OCI-M2 (cell line): ENCODE data around the gene EID1.
"Not testable (repeated sequence)": the region's sequence is repeated elsewhere in the genome, so short reads cannot be mapped to it uniquely, and the experiment has no call there.

Experiments used
- DNase-seq: peaks from one replicate; lab custom pipeline; 2025; ENCODE audit not compliant: unreplicated experiment; lab: John Stamatoyannopoulos, UW

EID1 gene

GRCh38 chr15:48909313-48909712 lies 31.4 kb downstream of the EID1 start:
- DNase-seq: not testable (repeated sequence)

- not testable (repeated sequence) for DNase-seq
These were observed 32.6 kb downstream of the EID1 start for GRCh38 chr15:48910554-48910953.

GRCh38 chr15:48913141-48913540 lies 35.2 kb downstream of the EID1 start:
- DNase-seq: no peak

- no peak for DNase-seq
These were observed 36.8 kb downstream of the EID1 start for GRCh38 chr15:48914717-48915116.

GRCh38 chr15:48915861-48916260 lies 37.9 kb downstream of the EID1 start:
- DNase-seq: no peak

- DNase-seq: no peak
These were observed 38.8 kb downstream of the EID1 start for GRCh38 chr15:48916721-48917120.

- DNase-seq: no peak
These were observed 44.1 kb downstream of the EID1 start for GRCh38 chr15:48922046-48922445.

- DNase-seq: no peak
These were observed 46.8 kb downstream of the EID1 start for GRCh38 chr15:48924528-48925393.

- no peak for DNase-seq
These were observed 47.8 kb downstream of the EID1 start for GRCh38 chr15:48925714-48926223.

GRCh38 chr15:48928877-48929538 lies 51.1 kb downstream of the EID1 start:
- DNase-seq: no peak

- DNase-seq: no peak
These were observed 51.7 kb downstream of the EID1 start for GRCh38 chr15:48929661-48930060.
